GM12878 (cell line): Measurements from ENCODE around the gene OPN1MW3. TPM values are rescaled to one million over a fixed set of nuclear protein-coding genes. Genes with fewer than 3 reads are reported as not detected.
A peak's percentile ranks its signal among the peaks of the same experiment; 100 is the strongest.
"Not testable (repeated sequence)": the region's sequence is repeated elsewhere in the genome, so short reads cannot be mapped to it uniquely, and the experiment has no call there.

Experiments
- ATAC-seq: fragments of 200-7000 bp; cut with Tn5 transposase; 3 replicates; pipeline ENCODE4 v1.9.1; 2020; ENCODE audit warnings: mild to moderate bottlenecking, moderate library complexity
- BruUV-seq: library from RNA; stranded (reverse); fragments of 400-500 nt; replicated peaks from 2 replicates; lab custom pipeline; 2021; lab: Mats Ljungman, UMichigan
- CTCF ChIA-PET: fragments of 300-600 bp; sonication (Branson Sonifier 250); formaldehyde crosslinking; extraction: SDS; loops from one replicate; lab custom pipeline; 2021; ENCODE audit warnings: inconsistent platforms; lab: Yijun Ruan, JAX
- POLR2A ChIA-PET: fragments of 350-600 bp; formaldehyde crosslinking; extraction: SDS; loops from one replicate; lab custom pipeline; 2021; ENCODE audit warnings: inconsistent platforms; lab: Charles Lee
- RAD21 ChIA-PET: fragments of 300-600 bp; sonication (Branson Sonifier 250); formaldehyde crosslinking; loops from one replicate; lab custom pipeline; 2023; ENCODE audit warnings: antibody characterized with exemption; ENCODE audit not compliant: unreplicated experiment; lab: Charles Lee
- SMC1A ChIA-PET: fragments of 300-600 bp; sonication (Branson Sonifier 250); formaldehyde crosslinking; loops from one replicate; lab custom pipeline; 2023; ENCODE audit not compliant: unreplicated experiment, uncharacterized antibody; lab: Charles Lee
- DNase-seq: peaks from one replicate; pipeline ENCODE4 v3.0.0-alpha.2; 2011; ENCODE audit warnings: low read depth, low spot score
- FAIRE-seq: peaks from 3 replicates; lab custom pipeline; 2011; peaks lifted over from hg19 to GRCh38; lab: Jason Lieb, UNC
- H2AFZ ChIP-seq: 2 replicates; pipeline ENCODE4 v1.6.0; 2011; ENCODE audit warnings: low read depth, low read length, control low read depth; ENCODE audit not compliant: control insufficient read depth
- H3K27ac ChIP-seq: 2 replicates; pipeline ENCODE4 v1.5.1; 2011; ENCODE audit warnings: control low read depth; ENCODE audit not compliant: control insufficient read depth, insufficient read depth
- H3K27me3 ChIP-seq, 2 experiments: replicated peaks in 1 of 2; 2 replicates each; pipeline versions ENCODE4 v1.6.0 to v1.6.1; 2011; ENCODE audit warnings: low read length in 1 of 2; ENCODE audit not compliant: control insufficient read depth in 2 of 2, insufficient read depth in 2 of 2
- H3K36me3 ChIP-seq, 2 experiments: 2 replicates each; pipeline ENCODE4 v1.5.1; 2011; ENCODE audit warnings: low read length in 1 of 2; ENCODE audit not compliant: control insufficient read depth in 2 of 2, insufficient read depth in 2 of 2
- H3K4me1 ChIP-seq: 2 replicates; pipeline ENCODE4 v1.6.1; 2011; ENCODE audit warnings: mild to moderate bottlenecking, low read length, moderate library complexity, mixed read lengths; ENCODE audit not compliant: control insufficient read depth, insufficient read depth
- H3K4me2 ChIP-seq: 2 replicates; pipeline ENCODE4 v1.6.0; 2011; ENCODE audit warnings: control low read depth; ENCODE audit not compliant: control insufficient read depth, insufficient read depth
- H3K4me3 ChIP-seq: fragments of 200-600 bp; sonication (generic); 2 replicates; pipeline ENCODE4 v1.5.1; 2016
- H3K79me2 ChIP-seq: 2 replicates; pipeline ENCODE4 v1.6.0; 2011; ENCODE audit warnings: low read length; ENCODE audit not compliant: control insufficient read depth, insufficient read depth
- H3K9ac ChIP-seq: 2 replicates; pipeline ENCODE4 v1.8.0; 2011; ENCODE audit warnings: low read length, control low read depth, mixed read lengths; ENCODE audit not compliant: control insufficient read depth, insufficient read depth
- H3K9me3 ChIP-seq: replicated peaks from 3 replicates; pipeline ENCODE4 v1.5.1; 2011; ENCODE audit warnings: mild to moderate bottlenecking, low read length; ENCODE audit not compliant: control insufficient read depth, insufficient read depth
- H4K20me1 ChIP-seq: 2 replicates; pipeline ENCODE4 v1.6.0; 2011; ENCODE audit not compliant: control insufficient read depth, insufficient read depth
- WGBS: methylation state at CpG from one replicate; pipeline ENCODE4 v1.1.6; 2016; ENCODE audit warnings: low lambda C conversion rate; ENCODE audit not compliant: insufficient replicate concordance, insufficient coverage; ENCODE audit errors: missing lambda C conversion rate; 5-methylcytosine and 5-hydroxymethylcytosine counted together
- in situ Hi-C: fragments of 300-500 bp; cut with MboI; formaldehyde crosslinking; loops from 9 replicates; pipeline ENCODE4 v1.14.3; 2018; ENCODE audit warnings: mixed read lengths
- intact Hi-C: fragments of 100-400 bp; cut with micrococcal nuclease; formaldehyde crosslinking; loops from one replicate; pipeline ENCODE4 v1.14.2; 2022; ENCODE audit not compliant: unreplicated experiment
- polyA plus RNA-seq, 11 experiments: library from polyadenylated mRNA; depleted of rRNA in 4 of 11; unstranded in 6 of 11; stranded (reverse) in 5 of 11; fragments of >200 nt; fragmentation: Nextera tagmentation in 4 of 11; fragmentation: Illumina TruSeq in 1 of 11; extraction: Ambion mirVana in 4 of 11; extraction: Trizol in 1 of 11; gene quantifications; 1 replicate in 1 of 11; 2 replicates in 10 of 11; pipeline versions ENCODE4 v1.2.1 to v1.2.3, GENCODE V29; 2011 to 2016; ENCODE audit warnings: inconsistent platforms in 2 of 11, missing spikeins in 2 of 11, low read depth in 1 of 11
- total RNA-seq, 4 experiments: library from RNA; depleted of rRNA in 3 of 4; stranded (reverse); fragments of >200 nt in 3 of 4; fragmentation: Illumina TruSeq in 1 of 4; extraction: Trizol in 1 of 4; gene quantifications; 2 replicates each; pipeline versions ENCODE4 v1.2.1 to v1.2.3, GENCODE V29; 2013 to 2021

Gene OPN1MW3
- total and polyA plus RNA-seq, 10 of the 15 experiments (the other 5 are each of a cell fraction or from before 2014, with no cell fraction given), result not detected

DNA sequence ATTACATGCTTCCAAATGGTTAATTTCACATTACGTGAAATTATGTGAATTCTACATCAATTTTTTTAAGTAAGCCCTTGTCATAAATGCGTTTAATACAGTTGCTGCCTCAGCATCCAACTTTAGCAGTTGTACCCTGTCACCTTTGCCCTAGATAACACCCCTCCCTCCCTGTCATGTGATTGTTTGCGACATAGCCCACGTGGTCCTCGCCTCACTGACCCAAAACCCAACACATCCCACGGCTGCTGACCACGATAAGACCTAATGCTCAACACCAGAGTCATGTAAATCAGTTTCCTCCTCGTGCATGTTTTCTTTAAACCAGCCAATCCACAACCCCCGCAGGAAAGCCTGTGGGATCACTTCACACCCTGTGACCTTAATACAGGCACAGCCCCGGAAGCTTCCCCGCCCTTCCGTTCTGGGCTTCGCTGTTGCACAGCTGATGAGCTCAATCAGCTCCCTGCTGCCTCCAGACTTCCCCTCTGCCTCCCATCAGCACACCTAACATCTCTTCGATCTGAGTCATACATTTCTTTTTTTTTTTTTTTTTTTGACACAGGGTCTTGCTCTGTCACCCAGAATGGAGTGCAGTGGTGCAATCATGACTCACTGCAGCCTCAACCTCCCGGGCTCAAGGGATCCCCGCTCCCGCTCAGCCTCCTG is 9.9 kb upstream of the OPN1MW3 start:
- no CpG with 5 or more reads among the region's 17 CpGs for WGBS
- in situ Hi-C loops, BruUV-seq, FAIRE-seq, H3K27ac ChIP-seq, H3K27me3 ChIP-seq, DNase-seq, H4K20me1 ChIP-seq, POLR2A ChIA-PET, CTCF ChIA-PET, intact Hi-C loops, H3K79me2 ChIP-seq, H3K4me2 ChIP-seq, RAD21 ChIA-PET, SMC1A ChIA-PET, H3K9ac ChIP-seq, H3K4me3 ChIP-seq, H3K4me1 ChIP-seq, H3K9me3 ChIP-seq, H2AFZ ChIP-seq, H3K36me3 ChIP-seq: not testable (repeated sequence)
- peak; percentile 81 for ATAC-seq

- H3K4me2 ChIP-seq, SMC1A ChIA-PET, BruUV-seq, H4K20me1 ChIP-seq, H3K4me3 ChIP-seq, H3K9me3 ChIP-seq, CTCF ChIA-PET, H2AFZ ChIP-seq, POLR2A ChIA-PET, H3K9ac ChIP-seq, H3K27me3 ChIP-seq, intact Hi-C loops, H3K36me3 ChIP-seq, DNase-seq, H3K27ac ChIP-seq, FAIRE-seq, ATAC-seq, in situ Hi-C loops, RAD21 ChIA-PET, H3K4me1 ChIP-seq, H3K79me2 ChIP-seq: not testable (repeated sequence)
- WGBS, result no CpG with 5 or more reads among the region's 10 CpGs
Measured at GRCh38 chrX:154248076-154248475, 9.3 kb upstream of the OPN1MW3 start.

DNA sequence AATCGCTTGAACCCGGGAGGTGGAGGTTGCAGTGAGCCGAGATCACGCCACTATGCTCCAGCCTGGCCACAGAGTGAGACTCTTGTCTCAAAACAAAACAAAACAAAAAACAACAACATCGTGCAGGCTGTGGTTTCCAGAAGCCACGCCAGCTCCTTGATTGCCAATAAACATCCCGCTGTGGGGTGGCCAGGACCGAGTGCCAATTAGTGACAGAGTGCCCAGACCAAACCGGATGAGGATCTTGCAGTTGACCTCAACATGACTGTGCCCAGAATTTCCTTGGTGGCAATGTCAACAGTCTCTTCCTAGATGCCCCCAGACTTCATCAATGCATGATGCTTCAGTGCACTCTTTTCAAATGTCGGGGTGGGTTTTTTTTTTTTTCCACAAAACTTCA is 1.3 kb downstream of the OPN1MW3 start:
- RAD21 ChIA-PET, H3K9me3 ChIP-seq, CTCF ChIA-PET, H3K9ac ChIP-seq, H3K4me1 ChIP-seq, H3K27ac ChIP-seq, H3K27me3 ChIP-seq, H3K4me3 ChIP-seq, ATAC-seq, H3K79me2 ChIP-seq, in situ Hi-C loops, H3K36me3 ChIP-seq, SMC1A ChIA-PET, FAIRE-seq, DNase-seq, H4K20me1 ChIP-seq, intact Hi-C loops, H2AFZ ChIP-seq, POLR2A ChIA-PET, BruUV-seq, H3K4me2 ChIP-seq: not testable (repeated sequence)
- no CpG with 5 or more reads among the region's 10 CpGs for WGBS

DNA sequence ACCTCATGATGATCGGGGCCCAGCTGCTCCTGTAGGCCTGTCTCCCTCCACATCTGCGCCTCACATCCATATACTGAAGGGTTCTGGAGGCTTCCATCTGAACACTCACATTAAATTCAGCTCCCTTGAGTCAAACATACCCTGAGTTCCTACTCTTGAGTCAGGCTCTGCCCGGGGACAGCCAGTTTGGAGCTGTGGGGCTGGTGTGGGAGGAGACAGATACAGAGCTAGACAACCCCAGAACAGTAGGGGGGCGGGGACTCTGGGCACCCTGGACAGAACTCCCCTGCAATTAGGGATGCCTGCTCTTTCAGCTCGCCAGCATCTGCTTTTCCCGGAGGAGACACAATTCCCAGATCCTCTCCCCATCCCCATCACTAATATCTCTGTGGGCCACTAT is 5.7 kb downstream of the OPN1MW3 start:
- ATAC-seq, FAIRE-seq, H3K9me3 ChIP-seq, H3K27me3 ChIP-seq, H3K79me2 ChIP-seq, H2AFZ ChIP-seq, POLR2A ChIA-PET, H3K4me2 ChIP-seq, SMC1A ChIA-PET, H3K4me3 ChIP-seq, H4K20me1 ChIP-seq, H3K4me1 ChIP-seq, H3K36me3 ChIP-seq, in situ Hi-C loops, intact Hi-C loops, BruUV-seq, RAD21 ChIA-PET, H3K9ac ChIP-seq, H3K27ac ChIP-seq, CTCF ChIA-PET, DNase-seq: not testable (repeated sequence)
- no CpG with 5 or more reads among the region's 6 CpGs for WGBS
